HG03060 (cell line): ENCODE data around the gene DNAH14.
"Not testable (repeated sequence)": the region's sequence is repeated elsewhere in the genome, so short reads cannot be mapped to it uniquely, and the experiment has no call there.

ENCODE experiments used
- ATAC-seq: cut with Tn5 transposase; IDR thresholded peaks from one replicate; pipeline ENCODE4 v1.9.1; 2021; ENCODE audit warnings: low read depth, moderate number of reproducible peaks; ENCODE audit not compliant: unreplicated experiment

DNAH14 gene

DNA sequence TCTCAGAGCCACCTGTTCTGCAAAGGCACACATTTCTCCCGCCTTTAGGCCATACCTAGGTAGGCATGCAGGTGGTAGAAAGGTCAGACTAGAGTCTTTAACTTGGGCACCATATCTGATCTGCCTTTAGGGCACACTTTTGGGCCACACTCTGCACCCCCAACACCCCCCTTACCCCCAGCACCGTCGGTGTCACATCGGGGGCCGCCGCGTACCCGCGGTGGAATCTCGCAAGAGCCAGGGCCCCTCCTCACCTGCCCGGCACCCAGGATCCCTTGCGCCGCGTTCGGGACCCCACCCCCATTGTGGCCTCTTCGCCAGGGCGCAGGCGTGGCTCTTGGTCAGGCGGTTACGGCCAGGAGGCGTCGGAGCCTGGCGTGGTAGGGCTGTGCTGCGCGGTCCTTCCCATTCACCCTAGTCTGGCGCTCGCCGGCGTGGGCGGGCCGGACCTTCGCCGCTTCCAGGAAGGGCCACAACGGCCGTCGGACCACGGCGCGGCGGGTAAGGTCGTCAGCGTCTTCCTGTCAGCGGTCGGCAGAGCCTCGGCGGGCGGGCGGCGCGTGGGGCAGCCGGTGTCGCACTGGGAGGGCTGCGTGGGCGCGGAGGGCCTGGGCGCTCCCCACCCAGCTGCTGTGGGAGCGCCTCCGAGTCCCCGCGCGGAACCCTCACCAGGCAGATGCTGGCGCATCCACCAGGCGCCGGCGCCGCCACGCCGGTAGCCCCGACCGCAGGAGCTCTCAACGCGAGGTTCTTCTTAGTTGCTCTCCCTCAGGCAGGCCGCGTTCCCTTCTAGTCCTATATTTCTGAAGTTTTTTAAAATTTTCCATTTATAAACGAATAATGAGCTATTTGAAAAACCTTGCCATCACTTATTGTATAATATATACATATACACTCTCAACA is at the start of gene DNAH14:
TSS of gene DNAH14 (plus strand) at position 341 of the 903 bp plus-strand sequence. CDS start 23,028 bp downstream, outside the sequence.
- ATAC-seq, result no peak

DNA sequence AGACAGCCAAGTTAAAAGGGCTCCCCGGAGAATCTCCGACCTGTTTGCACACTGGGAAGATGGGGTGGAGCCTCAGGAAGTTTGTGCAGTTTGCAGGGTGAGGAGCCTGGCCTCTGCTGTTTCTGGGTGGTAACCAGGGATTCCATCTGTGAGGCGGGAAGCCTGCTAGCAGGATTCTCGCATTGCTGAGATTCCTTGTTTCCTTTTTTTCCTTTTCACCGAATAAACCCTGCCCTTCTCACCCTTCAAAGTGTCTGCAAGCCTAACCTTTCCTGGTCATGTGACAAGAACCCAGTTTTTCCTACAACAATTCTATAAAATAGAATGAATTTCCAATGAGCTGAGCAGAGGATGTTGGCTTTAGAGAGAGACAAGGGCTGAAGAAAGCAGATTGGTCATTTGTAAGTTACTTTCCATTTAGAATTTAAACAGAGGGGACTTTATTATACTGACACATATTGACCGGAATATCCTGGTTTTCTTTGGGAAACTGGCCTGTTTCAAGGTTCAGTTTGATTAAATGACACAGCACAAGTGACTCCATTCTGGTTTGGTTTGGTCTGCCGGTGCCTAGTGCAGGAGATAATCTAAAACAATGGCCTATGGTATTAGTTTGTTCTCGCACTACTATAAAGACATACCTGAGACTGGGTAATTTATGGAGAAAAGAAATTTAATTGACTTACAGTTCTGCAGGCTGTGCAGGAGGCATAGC is 48.7 kb upstream of the DNAH14 start:
- no peak for ATAC-seq

DNA sequence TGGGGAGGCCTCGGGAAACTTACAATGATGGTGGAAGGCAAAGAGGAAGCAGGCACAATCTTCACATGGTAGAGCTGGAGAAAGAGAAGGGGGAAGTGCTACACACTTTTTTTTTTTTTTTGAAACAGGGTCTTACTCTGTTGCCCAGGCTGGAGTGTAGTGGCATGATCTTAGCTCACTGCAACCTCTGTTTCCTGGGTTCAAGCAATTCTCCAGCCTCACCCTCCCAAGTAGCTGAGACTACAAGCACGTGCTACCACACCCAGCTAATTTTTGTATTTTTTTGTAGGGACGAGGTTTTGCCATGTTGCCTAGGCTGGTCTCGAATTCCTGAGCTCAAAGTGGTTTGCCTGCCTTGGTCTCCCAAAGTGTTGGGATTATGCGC is 48.2 kb upstream of the DNAH14 start:
- ATAC-seq, result not testable (repeated sequence)

DNA sequence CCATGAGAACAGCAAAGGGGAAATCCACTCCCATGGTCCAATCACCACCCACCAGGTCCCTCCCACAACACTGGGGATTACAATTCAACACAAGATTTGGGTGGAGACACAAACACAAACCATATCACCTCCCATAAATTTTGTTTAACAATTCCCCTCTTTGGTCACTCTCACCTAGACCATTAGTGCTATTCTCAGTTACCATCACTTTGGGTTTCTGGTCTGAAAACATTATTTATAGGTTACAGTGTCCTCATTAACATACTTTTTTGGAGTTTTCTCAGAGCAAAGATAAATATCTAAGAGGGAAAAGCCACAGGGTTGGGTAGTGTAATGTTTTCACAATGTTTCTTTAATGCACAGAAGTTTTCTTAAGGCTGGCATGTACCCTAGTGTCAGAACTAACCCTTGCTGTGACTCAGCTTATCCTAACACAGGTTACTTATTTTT is 47.7 kb upstream of the DNAH14 start:
- ATAC-seq, result no peak

DNA sequence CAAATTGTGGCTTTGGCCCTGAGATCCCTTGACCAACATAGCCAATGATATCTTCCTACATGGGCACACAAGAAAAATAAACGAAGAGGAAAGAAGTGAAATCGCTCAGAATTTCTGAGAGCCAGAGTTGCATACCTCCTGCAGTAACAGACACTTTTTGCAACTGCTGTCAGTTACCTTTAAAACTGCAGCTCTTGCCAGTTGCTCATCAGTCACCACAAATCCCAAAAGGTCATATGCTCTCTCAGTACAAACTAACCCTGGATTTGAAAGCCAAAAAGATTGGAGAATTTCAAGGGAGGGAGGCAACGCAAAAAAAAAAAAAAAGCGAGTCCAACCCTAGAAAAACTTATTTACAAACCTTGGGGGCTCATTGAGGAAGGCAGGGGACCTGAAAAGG is 47.2 kb upstream of the DNAH14 start:
- no peak for ATAC-seq

DNA sequence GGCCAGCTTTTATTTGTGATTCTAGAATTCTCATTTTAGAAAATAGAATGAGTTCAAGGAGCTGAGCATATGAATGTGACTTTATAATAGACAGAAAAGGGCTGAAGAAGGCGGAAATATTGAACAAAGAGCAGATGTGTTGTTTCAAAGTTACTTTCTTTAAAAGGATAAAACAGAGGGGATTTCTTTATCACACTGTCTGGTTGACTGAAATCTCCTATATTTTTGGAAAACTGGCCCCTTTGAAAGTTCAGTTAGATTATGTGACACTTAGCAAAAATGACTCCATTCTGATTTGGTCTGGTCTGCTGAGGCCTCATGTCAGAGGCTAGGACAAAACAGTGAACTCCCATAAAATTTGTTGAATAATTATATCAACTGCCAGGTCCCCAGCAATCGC is 46.4 kb upstream of the DNAH14 start:
- ATAC-seq, result no peak

DNA sequence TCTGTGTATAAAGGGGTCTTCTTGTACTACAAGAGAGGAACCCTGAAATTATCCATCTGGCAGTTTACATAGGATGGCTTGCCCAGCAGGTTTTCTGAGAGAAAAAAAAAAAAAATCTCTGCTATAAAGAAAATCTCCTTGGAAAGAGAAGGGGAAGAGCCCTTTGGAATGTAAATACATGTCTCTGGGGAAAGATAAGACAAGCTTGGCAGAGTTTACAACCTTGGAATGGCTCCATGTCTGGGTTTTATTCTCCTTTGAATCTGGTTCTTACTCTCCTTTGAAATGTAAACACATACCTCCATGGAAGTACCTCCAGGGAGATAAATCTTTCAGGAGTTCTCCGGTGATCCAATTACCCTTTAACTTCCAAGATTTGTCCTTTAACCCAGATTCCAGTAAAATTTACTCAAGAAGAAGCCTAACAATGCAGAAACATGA is 45.1 kb upstream of the DNAH14 start:
- ATAC-seq, result no peak

DNA sequence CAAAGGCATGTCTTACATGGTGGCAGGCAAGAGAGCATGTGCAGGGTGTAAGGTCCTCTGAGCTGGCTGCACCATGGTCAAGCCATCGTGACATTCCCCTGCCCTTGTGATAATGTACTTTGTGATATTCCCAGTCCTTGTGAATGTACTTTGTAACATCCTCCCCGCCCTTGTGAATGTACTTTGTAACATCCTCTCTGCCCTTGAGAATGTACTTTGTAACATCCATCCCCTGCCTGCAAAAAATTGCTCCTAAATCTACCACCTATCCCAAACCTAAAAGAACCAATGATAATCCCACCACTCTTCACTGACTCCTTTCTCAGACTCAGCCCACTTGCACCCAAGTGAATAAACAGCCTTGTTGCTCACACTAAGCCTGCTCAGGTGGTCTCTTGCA is 44.1 kb upstream of the DNAH14 start:
- ATAC-seq, result not testable (repeated sequence)

DNA sequence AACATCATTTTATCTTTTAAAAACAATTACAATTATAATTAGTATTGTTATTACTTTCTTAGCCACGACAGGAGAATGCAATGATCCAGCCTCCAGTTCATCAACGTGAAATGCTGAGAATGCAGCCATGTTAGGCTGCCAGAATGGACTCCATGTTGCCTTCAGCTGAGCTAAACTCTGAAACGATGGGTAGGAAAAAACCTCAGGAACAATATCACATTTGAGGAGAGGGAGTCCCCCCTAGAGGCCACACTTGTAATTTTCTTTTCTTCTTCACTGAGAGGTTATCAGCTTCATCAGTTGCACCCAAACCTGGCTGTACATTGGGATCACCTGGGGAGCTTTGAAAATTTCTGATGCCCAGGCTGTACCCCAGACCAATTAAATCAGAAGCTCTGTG is 34.6 kb upstream of the DNAH14 start:
- no peak for ATAC-seq

DNA sequence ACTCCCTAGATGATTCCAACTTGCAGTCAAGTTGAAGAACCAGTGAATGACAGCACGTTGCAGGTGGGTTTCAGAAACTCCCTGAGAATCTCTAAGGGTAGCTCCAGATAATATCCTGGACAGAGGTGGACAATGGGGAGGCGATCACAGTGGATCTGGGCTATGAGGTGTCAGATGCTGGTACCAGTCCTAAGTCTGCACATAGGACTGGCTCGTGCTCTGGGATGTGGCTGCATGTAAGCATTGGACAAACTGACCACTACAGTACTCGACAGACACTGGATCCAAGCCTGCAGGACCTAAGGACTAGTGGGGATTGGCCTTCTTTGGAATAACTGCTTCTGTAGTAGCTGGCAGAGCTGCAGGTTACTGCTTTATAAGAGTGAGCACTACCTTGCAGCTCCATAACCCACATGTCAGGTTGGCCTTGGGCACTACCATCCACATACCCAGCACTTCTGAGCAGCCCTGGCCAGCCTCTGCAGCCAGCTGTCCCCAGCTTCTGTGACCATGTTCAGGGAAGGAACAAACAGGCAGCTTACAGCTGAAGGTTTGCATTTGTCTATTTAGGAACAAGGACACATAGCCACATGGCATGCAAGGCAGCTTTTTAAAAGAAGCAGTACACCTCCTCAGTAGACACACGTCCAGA is 33.2 kb upstream of the DNAH14 start:
- no peak for ATAC-seq

DNA sequence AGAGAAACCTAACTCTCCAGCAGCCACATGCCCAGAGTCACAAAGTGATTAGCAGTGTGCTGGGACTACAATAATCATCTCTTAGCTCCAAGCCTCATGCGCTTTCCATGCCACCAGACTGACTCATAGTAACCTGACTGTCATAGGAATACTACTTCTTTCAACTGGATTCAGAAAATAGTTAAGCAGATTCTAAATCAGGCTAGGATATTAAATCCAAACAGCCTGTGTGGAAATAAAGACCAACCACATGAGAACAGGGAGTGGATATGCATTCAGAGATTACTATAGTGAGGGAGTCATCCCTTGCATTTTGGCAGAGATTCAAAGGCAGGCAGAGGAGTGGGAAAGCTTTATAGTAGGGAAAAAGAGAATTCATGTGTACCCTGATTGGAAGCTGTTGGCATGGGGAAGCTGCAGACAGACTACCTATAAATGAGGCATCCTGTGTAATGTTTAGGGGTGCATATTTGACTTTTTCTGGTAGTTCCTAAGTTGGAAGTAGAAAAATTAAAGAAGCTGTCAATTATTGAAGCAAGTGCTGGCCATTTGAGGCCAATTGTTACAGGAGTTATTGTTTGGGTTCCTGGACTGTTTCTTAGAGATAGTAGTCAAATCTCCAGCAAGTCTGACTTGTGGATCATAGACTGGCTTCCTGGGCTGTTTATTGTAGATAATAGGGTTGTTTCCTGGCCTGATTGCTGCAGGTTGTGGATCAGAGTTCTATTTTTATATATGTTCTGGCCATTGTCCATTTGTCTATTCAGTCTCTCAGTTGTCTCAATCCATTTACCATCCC is 31.7 kb upstream of the DNAH14 start:
- no peak for ATAC-seq

DNA sequence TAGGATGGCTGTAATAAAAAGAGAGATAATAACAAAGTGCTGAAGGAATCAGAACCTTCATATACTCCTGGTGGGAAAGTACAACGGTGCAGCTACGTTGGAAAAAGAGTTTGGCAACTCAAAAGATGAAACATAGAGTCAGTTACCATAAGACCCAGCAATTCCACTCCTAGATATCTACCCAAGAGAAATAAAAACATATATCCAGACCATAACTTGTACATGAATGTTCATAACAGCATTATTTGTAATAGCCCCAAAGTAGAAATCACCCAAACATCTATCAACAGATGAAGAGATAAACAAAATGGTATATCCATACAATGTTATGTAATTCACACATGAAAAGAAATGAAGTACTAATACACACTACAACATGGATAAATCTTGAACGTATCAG is 30.5 kb upstream of the DNAH14 start:
- no peak for ATAC-seq

DNA sequence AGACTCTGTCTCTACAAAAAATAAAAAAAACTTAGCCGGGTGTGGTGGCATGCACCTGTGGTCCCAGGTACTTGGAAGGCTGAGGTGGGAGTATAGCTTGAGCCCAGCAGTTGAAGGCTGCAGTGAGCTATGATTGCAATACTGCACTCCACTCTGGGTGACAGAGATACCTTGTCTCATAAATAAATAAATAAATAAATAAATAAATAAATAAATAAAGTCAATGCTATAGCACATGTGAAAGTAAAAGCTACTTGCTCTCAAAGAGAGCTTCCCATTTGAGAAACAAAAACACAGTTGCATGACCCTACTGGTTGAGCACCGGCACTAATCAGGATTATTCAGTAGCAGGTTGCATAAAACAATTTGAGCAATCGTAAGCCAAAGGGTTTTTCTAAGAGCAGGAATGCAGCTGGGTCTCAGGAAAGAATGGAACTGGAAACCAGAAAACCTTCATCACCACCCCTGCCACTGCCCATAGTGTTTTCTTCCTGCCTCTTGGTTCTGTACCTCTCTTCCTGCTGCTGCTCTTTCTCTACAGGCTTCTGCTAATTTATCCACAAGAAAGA is 29.3 kb upstream of the DNAH14 start:
- ATAC-seq, result no peak

DNA sequence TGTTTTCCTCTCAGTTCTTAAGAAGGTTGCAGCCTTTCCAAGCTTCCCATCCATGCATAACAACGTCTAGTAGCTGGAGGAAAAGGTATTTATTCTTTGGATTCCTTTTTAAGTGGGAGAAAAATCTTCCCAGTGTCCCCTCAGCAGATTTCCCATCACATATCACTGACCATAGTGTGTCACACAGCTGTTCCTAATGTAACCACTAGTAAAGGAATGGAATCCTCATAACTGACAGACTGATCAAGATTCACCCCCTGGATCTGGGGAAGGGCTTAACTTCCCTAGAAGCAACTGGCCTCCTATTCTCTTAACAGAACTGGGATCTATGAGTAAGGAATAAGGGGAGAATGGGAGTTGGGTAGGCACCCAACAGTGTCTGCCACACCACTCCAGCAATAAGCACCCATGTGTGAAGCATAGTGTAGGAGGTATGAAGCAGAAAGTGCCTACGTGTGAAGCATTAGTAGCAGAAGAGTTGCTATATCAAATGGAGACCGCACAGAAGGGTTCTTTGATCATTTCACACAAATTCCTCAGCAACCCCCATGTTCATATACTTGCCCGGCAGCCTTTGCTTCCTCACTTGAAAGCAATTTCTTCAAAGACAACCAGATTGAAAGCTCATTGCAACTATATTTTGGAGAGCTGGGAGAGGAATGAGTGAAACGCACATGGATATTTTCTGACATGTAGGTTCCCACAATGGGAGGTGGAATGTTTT is 28.2 kb upstream of the DNAH14 start:
- ATAC-seq, result no peak

DNA sequence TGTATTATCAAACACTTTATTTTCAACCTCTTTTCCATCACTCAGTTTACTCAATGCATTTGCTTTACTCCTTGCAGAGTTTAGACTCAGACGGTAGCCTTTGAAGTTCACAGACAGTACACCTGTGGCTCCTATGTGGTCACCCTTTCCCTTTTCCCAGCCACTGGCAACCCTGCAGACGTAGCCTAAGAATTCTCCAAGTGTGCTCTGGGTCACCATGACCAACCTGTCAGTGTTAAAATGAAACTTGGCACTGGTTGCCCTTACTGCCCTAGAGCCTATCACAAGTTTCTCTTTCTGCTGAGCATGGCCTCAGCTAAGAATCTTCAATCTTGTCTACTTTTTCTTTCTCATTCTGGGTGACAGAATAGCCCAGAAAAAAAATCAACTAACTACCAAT is 25.5 kb upstream of the DNAH14 start:
- no peak for ATAC-seq

DNA sequence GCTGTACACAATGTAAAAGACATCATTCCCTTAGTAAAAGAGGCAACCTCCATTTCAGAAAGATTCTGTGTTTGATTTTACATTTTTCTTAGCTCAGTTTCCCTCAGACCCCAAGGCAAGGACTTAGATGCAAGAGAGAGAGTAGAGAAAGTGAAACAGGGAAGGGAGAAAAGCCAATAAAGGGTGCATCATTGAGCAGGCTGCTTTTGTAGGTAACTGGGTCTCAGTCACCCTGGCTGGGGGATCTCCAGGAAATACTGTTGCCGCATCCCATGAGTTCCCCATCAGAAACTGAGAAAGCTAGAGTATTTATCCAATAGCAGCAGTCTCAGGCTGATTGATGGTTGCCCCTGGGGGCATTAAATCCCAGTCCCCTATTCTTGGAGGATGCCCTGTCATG is 23.1 kb upstream of the DNAH14 start:
- ATAC-seq, result no peak

DNA sequence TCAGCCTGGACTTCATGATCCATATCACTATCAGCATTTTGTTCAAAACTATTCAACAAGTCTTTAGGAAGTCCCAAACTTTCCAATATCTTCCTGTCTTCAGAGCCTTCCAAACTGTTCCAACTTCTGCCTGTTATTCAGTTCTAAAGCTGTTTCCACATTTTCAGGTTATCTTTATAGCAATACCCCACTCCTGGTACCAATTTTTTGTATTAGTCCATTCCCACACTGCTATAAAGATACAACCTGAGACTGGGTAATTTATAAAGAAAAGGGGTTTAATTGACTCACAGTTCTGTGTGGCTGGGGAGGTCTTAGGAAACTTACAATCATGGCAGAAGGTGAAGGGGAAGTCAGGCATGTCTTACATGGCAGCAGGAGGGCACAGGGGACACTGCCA is 18.3 kb upstream of the DNAH14 start:
- no peak for ATAC-seq

DNA sequence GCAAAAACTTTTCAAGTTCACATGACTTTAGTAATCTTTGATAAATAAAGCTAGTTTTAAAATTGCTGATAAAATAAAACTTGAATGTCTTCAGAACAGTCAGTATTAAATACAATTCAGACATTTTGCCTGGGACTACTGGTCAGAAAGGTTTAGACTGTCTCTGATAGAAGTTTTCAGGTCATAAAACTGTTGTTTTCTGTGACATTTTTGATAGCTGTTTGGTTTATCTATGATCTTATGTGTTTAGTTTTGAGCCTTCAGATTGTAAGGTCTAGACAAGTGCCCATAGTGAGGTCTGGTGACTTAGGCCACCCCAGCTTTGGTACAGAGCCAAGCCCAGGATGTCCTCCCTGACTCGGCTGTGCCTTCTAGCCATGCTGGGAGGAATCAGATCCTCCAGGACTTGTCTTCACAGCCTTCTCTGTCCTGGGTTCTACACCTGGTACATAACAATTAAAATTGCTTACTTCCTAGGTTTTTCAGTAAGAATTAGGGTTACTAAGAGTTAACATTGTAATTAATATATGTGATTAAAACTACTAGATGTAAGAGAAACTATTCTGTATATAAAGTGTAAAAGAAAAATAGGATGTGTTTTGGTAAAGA is 15.1 kb upstream of the DNAH14 start:
- no peak for ATAC-seq

DNA sequence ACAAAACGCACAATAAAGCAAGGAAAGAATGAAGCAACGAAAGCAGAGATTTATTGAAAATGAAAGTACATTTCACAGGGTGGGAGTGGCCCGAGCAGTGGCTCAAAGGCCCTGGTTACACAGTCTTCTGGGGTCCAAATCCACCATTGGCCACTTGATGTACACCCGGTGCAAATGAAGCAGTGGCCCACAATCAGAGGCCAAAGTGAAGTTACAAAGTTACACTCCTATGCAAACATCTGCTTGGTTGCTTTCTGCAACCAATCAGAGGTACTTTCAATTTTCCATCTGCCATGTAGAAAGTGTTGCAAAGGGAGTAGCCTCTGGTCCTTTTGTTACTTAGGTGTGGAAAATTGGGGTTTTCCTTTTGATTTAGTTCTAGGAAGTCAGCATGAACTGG is 10.0 kb upstream of the DNAH14 start:
- ATAC-seq, result no peak
